Activated CD4-positive, alpha-beta T cell treated with anti-CD3 and anti-CD28 coated beads, Interleukin-2, amount 50 U/mL, for 48 hours (primary cell): ENCODE data around the gene CELSR1.
"Not testable (repeated sequence)": the region's sequence is repeated elsewhere in the genome, so short reads cannot be mapped to it uniquely, and the experiment has no call there.

Experiments used
- DNase-seq, 2 experiments: peaks; one replicate each; pipeline ENCODE4 v3.0.0-alpha.2; 2020

Gene CELSR1

DNA sequence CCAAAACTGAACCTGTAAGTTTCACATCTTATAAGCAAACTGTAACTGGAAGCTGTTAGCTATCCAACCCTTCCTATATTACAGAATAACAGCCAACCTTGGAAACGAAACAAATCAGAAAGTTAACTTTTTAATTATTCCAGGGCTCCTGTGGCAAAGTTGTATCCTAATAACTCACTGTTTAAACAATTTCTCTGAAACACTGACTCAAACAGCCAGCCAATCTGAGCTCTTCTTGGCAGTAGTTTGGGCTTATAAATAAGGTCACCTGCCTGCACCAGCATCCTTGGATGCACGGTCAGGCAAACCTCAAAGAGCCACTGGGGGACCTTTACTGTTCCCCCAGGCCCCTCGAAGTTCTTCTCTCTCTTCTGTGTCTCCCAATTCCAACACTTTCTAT, 5.0 kb downstream of the CELSR1 start:
- no peak for DNase-seq

- DNase-seq, result no peak
Observed at GRCh38 chr22:46531581-46532175, 5.7 kb downstream of the CELSR1 start.

- DNase-seq, result no peak
Observed at GRCh38 chr22:46528121-46528610, 9.3 kb downstream of the CELSR1 start.

DNA sequence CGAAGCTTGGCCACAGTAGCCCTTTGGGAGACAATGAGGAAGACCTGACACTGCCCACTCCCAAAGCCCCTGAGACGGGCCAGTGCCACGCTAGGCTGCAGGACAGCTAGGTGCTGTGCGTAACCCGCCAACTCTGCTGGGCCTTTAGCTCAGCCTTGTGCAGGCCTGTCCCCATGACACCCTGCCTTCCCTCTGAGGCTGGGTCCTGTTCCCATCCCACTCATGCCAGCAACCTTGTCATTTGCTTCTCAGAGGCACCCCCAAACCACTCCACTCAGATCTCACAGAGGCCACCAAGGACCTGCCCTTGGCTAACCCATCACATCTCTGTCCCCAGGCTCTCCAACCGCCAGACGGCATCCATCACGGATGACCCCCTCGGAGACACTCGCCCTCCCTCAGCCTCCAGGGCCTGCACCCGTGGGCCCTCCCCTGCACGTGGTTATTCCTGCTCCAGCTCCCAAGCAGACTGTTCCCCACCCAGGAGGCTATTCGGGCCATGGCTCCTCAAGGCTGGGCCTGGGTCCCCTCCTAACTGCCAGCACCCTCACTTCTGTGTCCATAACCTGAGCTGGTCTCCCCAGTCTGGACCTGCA, 11.1 kb downstream of the CELSR1 start:
- no peak for DNase-seq

GRCh38 chr22:46525389-46526243, 11.8 kb downstream of the CELSR1 start:
- DNase-seq, result no peak

DNA sequence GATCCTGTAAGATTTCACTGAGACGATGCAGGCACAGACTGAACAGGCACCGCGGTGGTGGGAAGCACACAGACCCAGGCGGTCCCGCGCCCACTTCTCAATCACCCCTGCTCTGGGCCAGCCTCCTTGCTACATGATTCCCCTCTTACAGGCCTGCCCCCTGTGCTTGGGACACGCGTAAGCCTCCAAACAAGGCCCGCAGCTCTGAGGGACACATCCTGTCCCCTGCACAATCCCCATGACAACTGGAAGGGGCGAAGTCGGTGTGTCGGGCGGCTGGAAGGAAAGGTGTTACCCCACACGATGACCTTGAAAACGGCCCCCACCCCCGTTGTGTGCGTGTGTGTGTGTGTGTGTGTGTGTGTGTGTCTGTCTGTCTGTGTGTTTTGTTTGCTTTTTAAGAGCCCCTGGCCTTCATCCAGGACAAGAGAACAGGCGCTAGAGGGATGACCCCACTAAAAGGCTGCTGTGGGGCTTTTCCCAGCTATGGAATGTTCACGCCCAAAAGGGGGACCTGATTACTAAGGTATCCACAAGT, 13.1 kb downstream of the CELSR1 start:
- no peak for DNase-seq

GRCh38 chr22:46522797-46523196, 14.6 kb downstream of the CELSR1 start:
- no peak for DNase-seq

DNA sequence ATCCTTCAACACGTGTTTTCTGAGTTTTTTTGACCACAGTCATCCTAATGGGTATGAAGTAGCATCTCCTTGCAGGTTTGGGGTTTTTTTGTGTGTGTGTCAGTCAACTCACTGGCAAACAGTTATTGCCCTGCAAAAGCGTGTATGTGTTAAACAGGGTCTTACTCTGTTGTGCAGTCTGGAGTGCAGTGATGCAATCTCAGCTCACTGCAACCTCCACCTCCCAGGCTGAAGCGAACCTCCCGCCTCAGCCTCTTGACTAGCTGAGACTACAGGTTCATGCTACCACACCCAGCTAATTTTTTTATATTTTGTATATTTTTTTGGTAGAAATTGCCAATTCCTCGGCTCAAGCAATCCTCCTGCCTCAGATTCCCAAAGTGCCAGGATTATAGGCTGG, 15.4 kb downstream of the CELSR1 start:
- no peak for DNase-seq

- DNase-seq, result no peak
Observed at GRCh38 chr22:46520880-46521279, 16.5 kb downstream of the CELSR1 start.

- no peak for DNase-seq
Observed at GRCh38 chr22:46519377-46519776, 18.0 kb downstream of the CELSR1 start.

DNA sequence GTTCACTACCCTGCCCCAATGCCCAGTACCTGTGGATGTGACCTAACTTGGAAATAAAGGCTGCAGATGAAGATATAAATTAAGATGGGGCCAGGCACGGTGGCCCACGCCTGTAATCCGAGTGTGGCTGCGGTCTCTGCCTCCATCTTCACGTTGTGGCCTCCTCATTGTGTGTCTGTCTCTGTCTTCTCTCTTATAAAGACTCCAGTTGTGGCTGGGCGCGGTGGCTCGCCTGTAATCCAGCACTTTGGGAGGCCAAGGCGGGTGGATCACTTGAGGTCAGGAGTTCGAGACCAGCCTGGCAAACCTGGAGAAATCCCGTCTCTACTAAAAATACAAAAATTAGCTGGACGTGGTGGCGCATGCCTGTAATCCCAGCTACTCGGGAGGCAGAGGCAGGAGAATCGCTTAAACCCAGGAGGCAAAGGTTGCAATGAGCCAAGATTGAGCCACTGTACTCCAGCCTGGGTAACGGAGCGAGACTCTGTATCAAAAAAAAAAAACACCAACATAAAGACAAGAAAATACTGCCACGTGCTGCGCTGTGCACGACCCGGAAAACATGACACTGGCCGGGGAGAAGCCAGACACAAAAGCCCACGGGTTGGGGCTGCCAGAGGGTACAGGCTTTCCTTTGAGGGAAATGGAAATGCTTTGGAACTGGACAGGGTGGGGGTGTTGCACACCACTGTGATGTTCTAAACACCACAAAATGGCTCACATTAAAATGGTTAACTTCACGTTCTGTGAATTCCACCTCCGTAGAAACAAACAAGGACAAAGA, 18.7 kb downstream of the CELSR1 start:
- DNase-seq, result no peak

- DNase-seq, result no peak
Observed at GRCh38 chr22:46518038-46518437, 19.4 kb downstream of the CELSR1 start.

DNA sequence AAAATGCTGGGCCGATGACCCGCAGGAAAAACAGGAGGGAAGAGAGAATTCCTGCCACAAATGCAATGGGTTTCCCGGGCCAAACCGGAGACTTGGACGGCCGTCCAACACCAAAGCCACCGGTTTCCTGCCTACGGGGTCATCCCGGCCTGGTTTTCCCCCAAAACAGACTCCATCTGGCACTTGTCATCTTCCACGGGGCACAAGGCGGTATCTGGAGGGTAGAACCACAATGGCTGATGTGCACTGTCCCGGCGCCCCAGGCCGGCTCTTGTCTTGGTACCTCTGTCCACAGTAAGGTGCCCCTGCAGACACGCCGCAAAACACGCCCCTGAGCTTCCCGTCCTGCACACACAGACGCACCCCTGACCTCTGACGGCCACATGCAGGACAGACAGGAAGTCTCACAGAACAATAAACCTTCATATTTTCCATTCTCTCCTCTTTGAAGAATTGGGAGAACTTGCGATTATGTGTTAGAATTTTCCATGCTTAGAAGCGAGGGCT, 20.1 kb downstream of the CELSR1 start:
- DNase-seq, result no peak

DNA sequence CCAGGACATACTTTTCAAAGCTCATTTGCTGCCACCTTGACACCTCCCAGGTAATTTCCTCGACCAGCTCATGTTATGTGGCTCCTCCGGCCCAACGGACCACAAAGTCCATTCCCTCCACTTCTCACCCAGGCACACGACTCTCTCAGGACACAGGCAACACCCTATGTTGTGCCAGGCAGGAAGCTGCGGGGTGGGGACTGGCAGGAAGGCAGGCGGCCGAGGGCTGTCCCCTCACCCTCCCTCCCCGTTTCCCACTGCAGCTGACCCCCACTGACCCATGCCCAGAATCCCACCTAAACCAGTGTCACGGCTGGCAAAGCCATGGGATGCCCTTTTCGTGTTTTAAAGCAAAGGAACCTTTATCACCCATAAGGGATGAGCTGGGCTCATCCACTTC, 20.8 kb downstream of the CELSR1 start:
- DNase-seq, result no peak

DNA sequence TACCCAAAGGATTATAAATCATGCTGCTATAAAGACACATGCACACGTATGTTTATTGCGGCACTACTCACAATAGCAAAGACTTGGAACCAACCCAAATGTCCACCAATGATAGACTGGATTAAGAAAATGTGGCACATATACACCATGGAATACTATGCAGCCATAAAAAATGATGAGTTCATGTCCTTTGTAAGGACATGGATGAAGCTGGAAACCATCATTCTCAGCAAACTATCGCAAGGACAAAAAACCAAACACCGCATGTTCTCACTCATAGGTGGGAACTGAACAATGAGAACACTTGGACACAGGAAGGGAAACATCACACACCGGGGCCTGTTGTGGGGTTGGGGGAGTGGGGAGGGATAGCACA, 21.3 kb downstream of the CELSR1 start:
- not testable (repeated sequence) for DNase-seq

GRCh38 chr22:46515208-46516111, 22.0 kb downstream of the CELSR1 start:
- DNase-seq, result no peak

DNA sequence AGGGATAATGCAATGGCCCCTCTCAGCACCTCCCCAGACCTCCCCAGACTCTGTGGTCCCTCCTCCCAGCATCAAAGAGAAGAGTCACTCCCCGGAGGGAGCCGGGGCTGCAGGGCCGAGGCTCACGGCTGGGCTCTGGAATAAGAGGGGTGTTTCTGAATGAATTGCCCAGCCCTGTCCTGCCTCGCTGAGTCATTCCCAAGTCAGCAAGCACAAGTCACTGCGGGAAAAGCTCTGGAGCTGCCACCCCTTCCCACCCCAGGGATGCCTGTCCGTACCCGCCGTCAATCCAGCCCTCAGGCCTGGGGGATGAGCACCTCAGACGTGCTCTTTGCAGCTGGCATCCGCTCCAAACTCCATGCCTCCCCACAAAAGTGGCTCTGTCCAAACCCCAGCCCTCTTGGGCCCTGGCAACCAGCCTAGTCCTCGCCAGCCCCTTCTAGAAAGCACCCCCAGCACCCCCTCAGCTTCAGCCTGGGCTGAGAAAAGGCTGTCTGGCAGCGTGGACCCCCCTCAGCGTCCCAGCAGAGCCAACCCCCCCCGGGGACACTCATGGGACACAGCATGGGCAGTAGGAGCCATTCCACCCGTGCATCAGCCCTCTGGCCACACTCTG, 22.7 kb downstream of the CELSR1 start:
- DNase-seq, result no peak

GRCh38 chr22:46513908-46514550, 23.4 kb downstream of the CELSR1 start:
- no peak for DNase-seq

DNA sequence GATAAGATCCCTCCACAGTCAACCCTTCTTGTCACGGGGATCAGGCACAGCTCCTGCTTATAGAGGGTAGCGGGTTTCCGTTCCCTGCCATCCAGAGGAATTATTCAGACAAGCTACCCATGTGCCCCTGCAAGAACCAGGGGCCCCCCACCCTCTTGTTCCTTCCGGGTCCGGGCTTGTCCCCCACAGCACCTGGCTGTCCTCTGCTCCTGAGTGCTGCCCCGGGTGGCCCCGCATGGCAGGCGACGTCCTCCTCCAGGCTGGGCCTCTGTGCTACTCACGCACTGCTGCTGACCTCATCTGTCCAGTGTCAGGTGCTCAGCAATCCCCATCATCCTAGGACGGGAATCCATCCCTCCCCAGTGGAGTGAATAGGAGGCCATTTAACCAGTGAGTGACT, 24.7 kb downstream of the CELSR1 start:
- no peak for DNase-seq

DNA sequence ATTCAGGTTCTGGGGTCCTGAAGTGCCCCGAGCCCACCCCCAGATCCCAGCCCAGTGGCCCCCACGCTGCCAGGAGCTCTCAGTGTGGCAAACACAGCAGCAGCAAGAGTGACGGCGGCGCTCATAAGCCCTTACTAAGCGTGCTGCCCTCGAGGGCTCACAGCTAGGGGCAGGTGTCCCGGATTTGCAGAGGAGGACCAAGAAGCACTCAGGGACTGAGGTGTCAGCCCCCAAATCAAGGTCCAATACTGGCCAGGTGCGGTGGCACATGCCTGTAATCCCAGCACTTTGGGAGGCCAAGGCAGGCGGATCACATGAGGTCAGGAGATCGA, 25.4 kb downstream of the CELSR1 start:
- DNase-seq, result no peak
